Measurements from ENCODE around the gene PROB1. TPM values are rescaled to one million over a fixed set of nuclear protein-coding genes. Genes with fewer than 3 reads are reported as not detected.

PROB1 gene
- total and polyA plus RNA-seq, 9 of the 15 experiments (the other 6 are each of a cell fraction or from before 2014, with no cell fraction given) = 0.01 to 1.8 (median 0.47) TPM

GRCh38 chr5:139413963-139414362 lies 19.1 kb upstream of the PROB1 start (continued):
- TF ChIP-seq CHAMP1 (IDR thresholded peaks at IDR 0.05) = no peak

- POLR2A ChIA-PET = no interaction called here
These were observed 18.2 kb upstream of the PROB1 start for GRCh38 chr5:139413153-139413552.

More at GRCh38 chr5:139413153-139413552, 18.2 kb upstream of the PROB1 start:
- no peak overlapping the region for H3K27ac ChIP-seq (ENCODE audit: extremely low read depth, low read depth, low read length)
- no peak overlapping the region for H3K9ac ChIP-seq (ENCODE audit: insufficient read depth in 1 of 2, low read depth in 2 of 2, low read length in 2 of 2)
- DNase-seq (ENCODE audit: extremely low read depth in 1 of 4, low spot score in 3 of 4) (no peak), FAIRE-seq (no peak), ATAC-seq (no peak)
- H3K27me3 ChIP-seq (ENCODE audit: control insufficient read depth in 2 of 2, insufficient read depth in 2 of 2, low read length in 2 of 2) = no peaks in the 10 kb centered on the region
- H4K20me1 ChIP-seq (replicated peaks; ENCODE audit: control insufficient read depth, insufficient read depth, low read length) = no peaks in the 10 kb centered on the region
- H3K4me1 ChIP-seq (replicated peaks in 1 of 2; ENCODE audit: control insufficient read depth in 2 of 2, insufficient read depth in 2 of 2, low read length in 2 of 2) = peaks cover 4 to 13% of the 10 kb centered on the region in 2 experiments
- BruUV-seq (replicated peaks) = no TSS peak
- in situ Hi-C loops (cut with MboI) = loop anchor here (10.0 kb wide), 1 partner anchor 352 kb away; no protein-coding TSS in a partner anchor
- CTCF ChIA-PET (ENCODE audit: low intra/inter-chr PET ratio) = no interaction called here
- TF ChIP-seq TFAP4 (CRISPR knock-in tag; IDR thresholded peaks at IDR 0.05; ENCODE audit: borderline replicate concordance) (no peak), IRF2 (CRISPR knock-in tag; IDR thresholded peaks at IDR 0.05) (no peak), ILK (tag; IDR thresholded peaks at IDR 0.05; ENCODE audit: borderline replicate concordance, low read depth) (no peak), RB1 (IDR thresholded peaks at IDR 0.05; ENCODE audit: low read depth) (no peak), TARDBP (IDR thresholded peaks at IDR 0.05) (no peak), SLC30A9 (CRISPR knock-in tag; IDR thresholded peaks at IDR 0.05) (no peak), ZNF165 (CRISPR knock-in tag; IDR thresholded peaks at IDR 0.05; ENCODE audit: borderline replicate concordance) (no peak)
- no peak overlapping the region for H3K4me3 ChIP-seq
- H3K9me3 ChIP-seq (replicated peaks; ENCODE audit: control insufficient read depth, insufficient read depth, low read depth, low read length) = no peaks in the 10 kb centered on the region
- 82% methylated on average over 3 of the region's 6 CpGs for WGBS (ENCODE audit: insufficient coverage, low coverage, missing lambda C conversion rate)
- H3K9me1 ChIP-seq (ENCODE audit: control insufficient read depth, insufficient read depth, low read length) = no peaks in the 10 kb centered on the region
- H2AFZ ChIP-seq (ENCODE audit: low read depth, low read length) = no peak overlapping the region
- H3K79me2 ChIP-seq (ENCODE audit: control insufficient read depth, insufficient read depth, low read length) = no peaks in the 10 kb centered on the region
- no peaks in the 10 kb centered on the region for H3K36me3 ChIP-seq (ENCODE audit: control insufficient read depth, insufficient read depth, low read length)
- H3K4me2 ChIP-seq (ENCODE audit: insufficient read depth, low read length) = no peak overlapping the region
- intact Hi-C loops (cut with micrococcal nuclease) = no loop called here
